Activated CD4-positive, alpha-beta T cell treated with anti-CD3 and anti-CD28 coated beads for 4 hours (primary cell): Measurements from ENCODE around the gene DUOX2.
"Not testable (repeated sequence)": the region's sequence is repeated elsewhere in the genome, so short reads cannot be mapped to it uniquely, and the experiment has no call there.

Source experiments
- DNase-seq, 2 donors: peaks; one replicate each; pipeline ENCODE4 v3.0.0-alpha.2; 2020

Gene DUOX2

DNA sequence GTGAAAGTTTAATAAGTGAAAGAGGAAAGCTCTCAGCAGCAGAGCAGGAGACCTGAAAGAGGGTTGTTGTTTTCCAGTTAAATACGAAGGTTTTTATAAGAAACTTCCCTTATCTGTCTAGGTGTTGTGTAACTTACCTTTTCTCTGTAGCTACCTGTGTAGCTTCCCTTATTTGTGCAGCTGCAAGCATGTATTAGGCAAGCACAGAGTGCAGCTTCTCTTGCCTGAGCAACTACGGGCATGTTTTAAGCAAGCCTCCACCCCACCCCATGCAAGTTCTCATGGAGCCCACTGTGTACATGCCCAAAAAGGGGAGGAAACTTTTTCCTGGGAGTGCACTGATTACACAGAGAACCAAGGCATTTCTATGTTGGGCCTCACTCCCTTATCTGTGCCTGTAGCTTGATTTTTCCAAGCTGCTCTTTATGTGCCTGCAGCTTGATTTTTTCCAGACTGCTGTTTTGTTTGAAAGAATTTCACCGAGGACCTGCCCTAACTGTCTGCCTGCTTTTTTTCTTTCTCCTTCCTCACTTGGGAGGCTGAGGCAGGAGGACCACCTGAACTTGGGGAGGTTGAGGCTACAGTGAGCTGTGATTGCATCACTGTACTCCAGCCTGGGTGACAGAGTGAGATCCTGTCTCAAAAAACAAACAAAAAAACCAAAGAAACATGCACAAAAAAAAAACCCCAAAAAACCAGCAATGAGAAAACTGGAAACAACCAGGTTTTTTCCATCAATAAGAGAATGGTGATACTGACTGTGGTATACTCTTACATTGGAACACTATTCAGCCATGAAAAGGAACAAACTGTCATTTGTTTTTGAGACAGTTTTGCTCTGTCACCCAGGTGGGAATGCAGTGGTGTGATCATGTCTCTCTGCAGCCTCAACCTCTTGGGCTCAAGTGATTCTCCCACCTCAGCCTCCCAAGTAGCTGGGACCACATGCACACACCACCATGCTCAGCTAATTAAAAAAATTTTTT is 55.0 kb downstream of the DUOX2 start:
- DNase-seq, result not testable (repeated sequence)

DNA sequence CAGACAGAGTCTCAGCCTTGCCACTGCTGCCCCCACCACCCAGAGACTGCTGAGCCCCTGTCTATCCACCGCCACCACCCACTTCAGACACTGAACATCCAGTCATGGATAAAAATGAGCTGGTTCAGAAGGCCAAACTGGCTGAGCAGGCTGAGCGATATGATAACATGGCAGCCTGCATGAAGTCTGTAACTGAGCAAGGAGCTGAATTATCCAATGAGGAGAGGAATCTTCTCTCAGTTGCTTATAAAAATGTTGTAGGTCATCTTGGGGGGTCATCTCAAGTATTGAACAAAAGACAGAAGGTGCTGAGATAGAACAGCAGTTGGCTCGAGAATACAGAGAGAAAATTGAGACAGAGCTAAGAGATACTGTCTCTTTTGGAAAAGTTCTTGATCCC is 61.3 kb downstream of the DUOX2 start:
- not testable (repeated sequence) for DNase-seq

DNA sequence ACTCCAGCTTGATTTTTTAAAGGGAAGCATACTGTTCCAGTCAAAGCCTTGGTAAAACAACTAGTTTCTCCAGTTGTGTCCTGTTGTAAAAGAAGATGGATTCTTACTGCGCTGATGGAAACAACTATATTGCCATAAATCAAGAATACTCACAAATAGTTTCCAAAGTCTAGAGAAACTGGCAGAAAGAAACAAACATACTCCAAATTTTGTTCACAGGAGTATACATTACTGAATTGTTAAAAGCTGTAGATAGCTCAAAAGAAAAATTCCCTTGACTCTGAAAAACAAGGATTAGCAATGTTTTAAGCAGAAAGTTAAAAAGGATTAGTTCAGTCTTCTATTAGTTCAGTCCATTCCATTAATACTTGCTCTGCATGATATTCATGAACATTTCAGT is 63.4 kb downstream of the DUOX2 start:
- no peak for DNase-seq

DNA sequence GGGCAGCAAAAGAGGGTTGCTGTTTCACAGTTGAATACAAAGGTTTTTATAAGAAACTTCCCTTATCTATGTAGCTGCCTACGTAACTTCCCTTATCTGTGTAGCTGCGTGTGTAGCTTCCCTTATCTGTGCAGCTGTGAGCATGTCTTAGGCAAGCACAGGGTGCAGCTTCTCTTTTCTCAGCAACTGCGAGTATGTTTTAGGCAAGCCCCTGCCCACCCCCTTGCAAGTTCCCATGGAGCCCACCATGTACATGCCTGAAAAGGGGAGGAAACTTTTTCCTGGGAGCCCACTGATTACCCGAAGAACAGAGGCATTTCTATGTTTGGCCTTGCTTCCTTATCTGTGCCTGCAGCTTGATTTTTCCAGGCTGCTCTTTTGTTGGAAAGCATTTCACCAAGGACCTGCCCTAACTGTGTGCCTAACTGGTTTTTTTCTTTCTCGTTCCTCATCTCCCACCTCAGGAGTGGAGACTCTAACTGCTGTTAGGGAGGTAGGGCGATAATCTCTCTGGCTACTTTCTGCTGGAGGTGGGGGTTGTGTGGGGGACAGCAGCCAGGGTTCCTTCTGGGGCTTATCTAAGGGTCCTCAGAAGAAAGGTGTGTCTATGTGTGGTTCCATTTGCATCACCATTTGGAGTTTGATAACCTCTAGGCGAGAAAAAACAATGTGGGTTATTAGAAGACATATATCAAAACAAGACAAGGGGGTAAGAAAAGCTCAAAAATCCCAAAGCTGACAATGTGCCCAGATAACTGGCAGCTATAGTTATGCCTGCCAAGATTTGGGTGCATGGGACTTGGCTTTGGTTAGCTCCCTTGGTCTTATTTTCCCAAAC is 65.0 kb downstream of the DUOX2 start:
- no peak for DNase-seq

- DNase-seq, result not testable (repeated sequence)
Measured at GRCh38 chr15:45048449-45048793, 65.6 kb downstream of the DUOX2 start.

- DNase-seq, result not testable (repeated sequence)
Measured at GRCh38 chr15:45044270-45044669, 69.7 kb downstream of the DUOX2 start.

DNA sequence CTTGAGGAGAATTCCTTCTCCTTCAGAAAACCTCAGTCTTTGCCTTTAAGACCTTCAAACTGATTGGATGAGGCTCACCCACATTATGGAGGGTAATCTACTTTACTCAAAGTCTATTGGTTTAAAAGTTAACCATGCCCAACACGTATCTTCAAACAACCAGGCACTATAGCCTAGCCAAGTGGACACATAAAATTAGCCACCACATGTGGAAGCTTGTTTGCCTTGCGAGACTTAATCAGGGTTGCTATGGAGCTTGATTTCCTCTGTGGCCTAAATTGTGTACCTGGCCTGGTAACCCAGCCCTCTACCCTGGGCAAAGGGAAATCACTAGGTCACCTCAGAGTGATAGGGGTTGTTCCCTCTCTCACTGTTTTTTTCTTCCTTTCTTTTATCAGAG is 71.1 kb downstream of the DUOX2 start:
- DNase-seq, result not testable (repeated sequence)
